Astrocyte of the cerebellum (primary cell): ENCODE results near the gene TTLL4.

Source experiments
- DNase-seq: peaks from one replicate; pipeline ENCODE4 v3.0.0-alpha.2; 2011; ENCODE audit warnings: low read depth
- H3K4me3 ChIP-seq: 2 replicates; pipeline ENCODE4 v1.5.1; 2011; ENCODE audit warnings: mild to moderate bottlenecking, low read depth, low read length, moderate library complexity
- in situ Hi-C: cut with HindIII; loops from 2 replicates; pipeline ENCODE4 v1.10.0; 2017; ENCODE audit warnings: low sequenced_read_pairs
- TF ChIP-seq, protein P1 (sequence below): IDR thresholded peaks from 2 replicates; pipeline ENCODE4 v1.5.1; 2012; ENCODE audit warnings: low read length, low read depth, moderate library complexity, mild to moderate bottlenecking; ENCODE audit errors: missing control alignments

The TTLL4 gene

DNA sequence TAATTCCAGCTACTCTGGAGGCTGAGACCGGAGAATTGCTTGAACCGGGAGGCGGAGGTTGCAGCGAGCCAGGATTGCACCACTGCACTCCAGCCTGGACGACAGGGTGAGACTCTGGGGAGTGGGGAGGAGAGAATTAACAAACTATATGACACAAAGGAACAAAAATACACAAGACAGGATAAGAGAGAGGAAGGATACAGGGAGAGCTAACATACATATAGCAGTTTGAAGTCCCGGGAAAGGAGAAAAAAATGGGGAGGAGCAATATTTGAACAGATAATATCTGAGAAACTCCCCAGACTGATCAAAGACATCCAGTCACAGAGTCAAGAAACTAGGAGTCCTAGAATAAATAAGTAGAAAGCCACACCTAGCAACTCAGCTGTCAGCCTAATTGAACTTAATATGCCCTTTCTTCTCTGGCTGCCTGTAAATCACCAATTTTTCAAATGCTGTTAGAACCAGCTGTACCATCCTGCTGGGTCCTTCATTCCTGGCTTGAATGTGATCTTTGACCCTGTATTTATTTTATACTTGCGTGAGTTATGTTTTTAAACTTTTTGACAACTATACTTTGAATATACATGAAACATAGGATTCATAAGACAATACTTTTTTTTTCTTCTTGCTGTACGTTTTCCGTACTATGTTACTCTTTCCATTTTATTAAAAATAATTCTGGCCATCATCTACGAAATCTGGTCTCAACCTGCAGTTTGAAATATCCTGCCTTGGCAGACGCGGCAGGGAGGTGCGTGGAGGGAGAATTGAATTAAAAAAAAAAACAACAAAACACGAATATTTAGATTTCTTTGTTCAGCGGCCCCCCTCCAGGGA, 70.4 kb downstream of the TTLL4 start:
- no peak for DNase-seq
- in situ Hi-C loops = no loop called here
- TF ChIP-seq, protein P1, sequence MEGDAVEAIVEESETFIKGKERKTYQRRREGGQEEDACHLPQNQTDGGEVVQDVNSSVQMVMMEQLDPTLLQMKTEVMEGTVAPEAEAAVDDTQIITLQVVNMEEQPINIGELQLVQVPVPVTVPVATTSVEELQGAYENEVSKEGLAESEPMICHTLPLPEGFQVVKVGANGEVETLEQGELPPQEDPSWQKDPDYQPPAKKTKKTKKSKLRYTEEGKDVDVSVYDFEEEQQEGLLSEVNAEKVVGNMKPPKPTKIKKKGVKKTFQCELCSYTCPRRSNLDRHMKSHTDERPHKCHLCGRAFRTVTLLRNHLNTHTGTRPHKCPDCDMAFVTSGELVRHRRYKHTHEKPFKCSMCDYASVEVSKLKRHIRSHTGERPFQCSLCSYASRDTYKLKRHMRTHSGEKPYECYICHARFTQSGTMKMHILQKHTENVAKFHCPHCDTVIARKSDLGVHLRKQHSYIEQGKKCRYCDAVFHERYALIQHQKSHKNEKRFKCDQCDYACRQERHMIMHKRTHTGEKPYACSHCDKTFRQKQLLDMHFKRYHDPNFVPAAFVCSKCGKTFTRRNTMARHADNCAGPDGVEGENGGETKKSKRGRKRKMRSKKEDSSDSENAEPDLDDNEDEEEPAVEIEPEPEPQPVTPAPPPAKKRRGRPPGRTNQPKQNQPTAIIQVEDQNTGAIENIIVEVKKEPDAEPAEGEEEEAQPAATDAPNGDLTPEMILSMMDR = no peak
- peak overlapping the region; percentile 45 for H3K4me3 ChIP-seq

DNA sequence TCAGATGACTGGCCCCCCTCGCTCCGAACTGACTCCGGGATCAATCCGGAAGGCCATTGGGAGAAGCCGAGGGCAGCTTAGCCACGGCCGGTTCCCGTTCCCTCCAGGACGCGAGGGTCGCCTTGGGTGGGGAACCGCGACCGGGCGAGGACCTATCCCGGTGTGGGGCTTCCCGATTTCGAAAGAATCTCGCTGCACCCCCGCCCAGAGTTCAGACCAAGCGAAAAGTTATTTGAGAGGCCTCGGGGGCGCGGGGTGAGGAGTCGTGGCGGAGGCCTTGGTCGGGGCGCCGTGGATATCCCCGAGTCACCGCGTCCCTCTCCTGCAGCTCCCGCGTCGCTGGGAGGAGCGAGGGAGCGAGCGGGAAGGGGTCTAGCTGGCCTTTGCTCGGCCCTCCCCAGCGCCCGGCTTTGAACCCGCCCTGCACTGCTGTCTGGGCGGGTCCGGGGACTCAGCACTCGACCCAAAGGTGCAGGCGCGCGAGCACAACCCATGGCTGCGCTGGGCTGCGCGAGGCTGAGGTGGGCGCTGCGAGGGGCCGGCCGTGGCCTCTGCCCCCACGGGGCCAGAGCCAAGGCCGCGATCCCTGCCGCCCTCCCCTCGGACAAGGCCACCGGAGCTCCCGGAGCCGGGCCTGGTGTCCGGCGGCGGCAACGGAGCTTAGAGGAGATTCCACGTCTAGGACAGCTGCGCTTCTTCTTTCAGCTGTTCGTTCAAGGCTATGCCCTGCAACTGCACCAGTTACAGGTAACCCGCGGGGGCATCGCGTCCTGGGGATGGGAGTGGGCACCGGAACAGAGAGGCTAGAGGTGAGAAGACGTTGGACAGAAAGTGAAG, 71.3 kb downstream of the TTLL4 start, which contains the start of gene CYP27A1:
TSS of gene CYP27A1 (plus strand) at position 457 of the 837 bp plus-strand sequence. CDS start at position 493, 36 bp downstream.
- no peak for DNase-seq
- in situ Hi-C loops = no loop called here
- H3K4me3 ChIP-seq = peak within 1 kb of the TSS; percentile 45
- TF ChIP-seq, protein P1 = no peak

DNA sequence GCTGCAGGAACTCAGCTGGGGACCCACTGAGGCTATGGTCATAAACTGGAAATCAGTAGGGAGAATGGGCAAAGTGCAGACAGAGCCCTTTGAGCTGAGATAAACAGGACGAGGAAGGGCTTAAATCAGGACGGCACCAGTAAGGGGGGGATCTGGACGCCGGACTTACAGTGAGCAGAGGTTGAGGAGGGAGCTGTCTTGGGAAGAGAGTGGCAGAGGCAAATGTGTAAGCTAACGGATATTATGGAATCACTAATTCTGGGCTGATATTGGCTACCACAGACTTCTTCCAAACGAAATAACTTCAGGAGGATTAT, 71.9 kb downstream of the TTLL4 start:
- TF ChIP-seq, protein P1 = no peak
- H3K4me3 ChIP-seq = peak overlapping the region; percentile 45
- DNase-seq = no peak
- in situ Hi-C loops = no loop called here

DNA sequence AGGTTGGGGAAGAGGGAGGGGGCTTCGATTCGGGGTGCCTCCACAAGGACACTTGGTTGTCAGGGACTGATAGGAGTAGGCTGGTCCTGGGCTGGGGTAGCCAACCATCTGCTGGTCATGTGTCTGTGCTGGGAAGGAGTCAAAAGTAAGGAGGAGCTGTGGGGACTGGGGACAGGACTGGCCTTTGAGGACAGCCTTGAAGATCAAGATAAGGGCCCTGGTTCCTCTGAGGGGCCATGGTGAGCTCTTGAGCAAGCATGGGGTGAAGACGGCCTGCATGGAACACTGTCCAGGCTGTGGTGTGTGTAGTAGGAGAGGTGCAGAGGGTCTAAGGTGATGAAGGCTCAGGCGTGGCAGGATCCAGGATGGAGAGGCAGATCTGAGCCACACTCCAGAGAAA, 73.1 kb downstream of the TTLL4 start:
- in situ Hi-C loops = no loop called here
- TF ChIP-seq, protein P1 = no peak
- DNase-seq = no peak
- no peak overlapping the region for H3K4me3 ChIP-seq

DNA sequence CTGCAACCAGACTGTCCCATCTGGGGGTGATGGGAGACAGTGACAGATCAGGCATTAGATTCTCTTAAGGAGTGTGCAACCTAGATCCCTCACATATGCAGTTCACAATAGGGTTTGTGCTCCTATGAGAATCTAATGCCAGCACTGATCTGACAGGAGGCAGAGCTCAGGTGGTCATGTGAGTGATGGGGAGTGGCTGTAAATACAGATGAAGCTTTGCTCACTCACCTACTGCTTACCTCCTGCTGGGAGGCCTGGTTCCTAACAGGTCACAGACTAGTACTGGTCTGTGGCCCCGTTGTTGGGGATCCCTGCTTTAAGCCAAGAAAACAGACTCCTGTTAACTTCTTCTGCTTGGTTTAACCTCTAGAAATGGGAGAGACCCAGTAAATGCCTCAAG, 74.5 kb downstream of the TTLL4 start:
- no peak overlapping the region for H3K4me3 ChIP-seq
- in situ Hi-C loops = no loop called here
- DNase-seq = no peak
- TF ChIP-seq, protein P1 = no peak

- no peak for DNase-seq
- TF ChIP-seq, protein P1 = no peak
- no peak overlapping the region for H3K4me3 ChIP-seq
- in situ Hi-C loops = no loop called here
Observed at GRCh38 chr2:218786133-218786532, 75.5 kb downstream of the TTLL4 start.
